ENCODE data around the gene SUPT3H.
"Not testable (repeated sequence)": the region's sequence is repeated elsewhere in the genome, so short reads cannot be mapped to it uniquely, and the experiment has no call there.

SUPT3H gene

GRCh38 chr6:45320349-45320748 is 57.4 kb downstream of the SUPT3H start:
- no peak for DNase-seq

- no peak for DNase-seq
Measured at GRCh38 chr6:45314146-45314545, 63.6 kb downstream of the SUPT3H start.

GRCh38 chr6:45310118-45310788 is 67.5 kb downstream of the SUPT3H start:
- DNase-seq = no peak

GRCh38 chr6:45305546-45305945 is 72.2 kb downstream of the SUPT3H start:
- no peak for DNase-seq

- DNase-seq = no peak
Measured at GRCh38 chr6:45302832-45303231, 74.9 kb downstream of the SUPT3H start.

GRCh38 chr6:45301348-45302142 is 76.2 kb downstream of the SUPT3H start:
- DNase-seq = no peak

GRCh38 chr6:45300736-45301135 is 77.0 kb downstream of the SUPT3H start:
- no peak for DNase-seq

GRCh38 chr6:45299096-45299581 is 78.6 kb downstream of the SUPT3H start:
- DNase-seq = no peak

- no peak for DNase-seq
Measured at GRCh38 chr6:45297320-45297719, 80.4 kb downstream of the SUPT3H start.

- DNase-seq = not testable (repeated sequence)
Measured at GRCh38 chr6:45294065-45294701, 83.6 kb downstream of the SUPT3H start.

- DNase-seq = no peak
Measured at GRCh38 chr6:45293306-45293705, 84.4 kb downstream of the SUPT3H start.

- DNase-seq = no peak
Measured at GRCh38 chr6:45289751-45290514, 87.8 kb downstream of the SUPT3H start.

- not testable (repeated sequence) for DNase-seq
Measured at GRCh38 chr6:45286707-45287106, 91.0 kb downstream of the SUPT3H start.

- DNase-seq = no peak
Measured at GRCh38 chr6:45278367-45278766, 99.4 kb downstream of the SUPT3H start.

- not testable (repeated sequence) for DNase-seq
Measured at GRCh38 chr6:45277741-45278140, 100.0 kb downstream of the SUPT3H start.

GRCh38 chr6:45275358-45275757 is 102.4 kb downstream of the SUPT3H start:
- DNase-seq = no peak

- no peak for DNase-seq
Measured at GRCh38 chr6:45272626-45273025, 105.1 kb downstream of the SUPT3H start.

GRCh38 chr6:45265246-45265645 is 112.5 kb downstream of the SUPT3H start:
- DNase-seq = no peak

GRCh38 chr6:45260696-45261095 is 117.0 kb downstream of the SUPT3H start:
- DNase-seq = no peak

- DNase-seq = no peak
Measured at GRCh38 chr6:45256697-45257695, 120.7 kb downstream of the SUPT3H start.

GRCh38 chr6:45255434-45255833 is 122.3 kb downstream of the SUPT3H start:
- DNase-seq = no peak

- no peak for DNase-seq
Measured at GRCh38 chr6:45254253-45254652, 123.5 kb downstream of the SUPT3H start.
